ENCODE results near the gene ANKRD11. TPM values are rescaled to one million over a fixed set of nuclear protein-coding genes. Genes with fewer than 3 reads are reported as not detected.
A peak's percentile ranks its signal among the peaks of the same experiment; 100 is the strongest.
"Not testable (repeated sequence)": the region's sequence is repeated elsewhere in the genome, so short reads cannot be mapped to it uniquely, and the experiment has no call there.

The ANKRD11 gene
- total RNA-seq, 1 donor from 2014 or later = 164 TPM

DNA sequence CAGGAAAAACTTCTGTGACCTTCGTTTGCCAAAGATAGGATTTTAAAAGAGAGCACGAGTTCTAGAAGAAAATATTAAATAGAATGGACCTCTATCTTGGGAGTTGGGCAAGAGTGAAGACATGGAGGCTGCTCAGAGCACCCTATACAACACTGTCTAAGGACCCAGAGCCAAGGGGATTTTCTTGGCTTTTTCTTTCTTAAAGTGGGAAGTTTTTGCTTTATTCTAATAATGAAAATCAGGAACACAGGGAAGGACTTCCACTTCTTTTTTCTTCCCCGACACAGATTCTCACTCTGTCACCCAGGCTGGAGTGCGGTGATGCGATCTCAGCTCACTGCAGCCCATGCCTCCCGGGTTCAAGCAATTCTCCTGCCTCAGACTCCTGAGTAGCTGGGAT, 178.7 kb downstream of the ANKRD11 start:
- Mint-ChIP-seq H3K4me1 (peaks cover 24% of the 10 kb centered on the region), H3K4me3 (no peak overlapping the region), H3K36me3 (ENCODE audit: low read depth) (peaks cover 6% of the 10 kb centered on the region), H3K9me3 (no peaks in the 10 kb centered on the region), H3K27me3 (ENCODE audit: low read depth) (no peaks in the 10 kb centered on the region), H3K27ac (ENCODE audit: unreplicated experiment) (no peak overlapping the region)
- TF ChIP-seq, protein P1, sequence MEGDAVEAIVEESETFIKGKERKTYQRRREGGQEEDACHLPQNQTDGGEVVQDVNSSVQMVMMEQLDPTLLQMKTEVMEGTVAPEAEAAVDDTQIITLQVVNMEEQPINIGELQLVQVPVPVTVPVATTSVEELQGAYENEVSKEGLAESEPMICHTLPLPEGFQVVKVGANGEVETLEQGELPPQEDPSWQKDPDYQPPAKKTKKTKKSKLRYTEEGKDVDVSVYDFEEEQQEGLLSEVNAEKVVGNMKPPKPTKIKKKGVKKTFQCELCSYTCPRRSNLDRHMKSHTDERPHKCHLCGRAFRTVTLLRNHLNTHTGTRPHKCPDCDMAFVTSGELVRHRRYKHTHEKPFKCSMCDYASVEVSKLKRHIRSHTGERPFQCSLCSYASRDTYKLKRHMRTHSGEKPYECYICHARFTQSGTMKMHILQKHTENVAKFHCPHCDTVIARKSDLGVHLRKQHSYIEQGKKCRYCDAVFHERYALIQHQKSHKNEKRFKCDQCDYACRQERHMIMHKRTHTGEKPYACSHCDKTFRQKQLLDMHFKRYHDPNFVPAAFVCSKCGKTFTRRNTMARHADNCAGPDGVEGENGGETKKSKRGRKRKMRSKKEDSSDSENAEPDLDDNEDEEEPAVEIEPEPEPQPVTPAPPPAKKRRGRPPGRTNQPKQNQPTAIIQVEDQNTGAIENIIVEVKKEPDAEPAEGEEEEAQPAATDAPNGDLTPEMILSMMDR (conservative IDR thresholded peaks at IDR 0.05) = no peak
- DNase-seq (ENCODE audit: low read depth, low spot score) = no peak

DNA sequence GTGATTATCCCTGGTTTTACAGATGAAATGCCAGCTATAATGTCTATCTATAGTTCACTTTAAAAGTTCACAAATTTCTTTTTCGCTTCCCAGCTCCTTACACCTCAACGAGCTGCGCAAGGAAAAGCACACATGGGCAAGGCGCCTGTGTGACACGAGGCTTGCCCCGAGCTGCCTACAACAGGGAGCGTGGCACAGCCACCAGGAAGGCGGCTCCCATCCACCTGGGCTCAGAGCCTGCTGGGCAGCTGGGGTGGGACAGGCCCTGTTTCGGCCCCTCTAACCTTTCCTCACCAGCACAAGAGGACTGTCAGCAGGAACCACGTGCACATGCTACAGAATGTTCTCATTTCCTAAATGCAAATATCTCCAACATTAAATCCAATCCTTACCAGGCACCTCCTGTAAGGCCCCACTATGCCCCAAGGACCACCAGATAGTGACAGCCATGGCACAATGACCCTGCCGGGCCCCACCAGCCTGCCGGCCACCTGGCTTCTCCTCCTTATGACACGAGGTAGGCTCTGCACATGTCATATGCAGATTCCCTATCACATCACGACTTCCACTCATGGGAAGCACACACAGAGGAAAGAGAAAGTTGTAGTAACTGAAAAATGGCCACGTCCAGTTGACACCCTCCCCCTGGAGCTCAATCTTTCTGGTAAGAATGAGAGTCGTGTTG, 180.8 kb downstream of the ANKRD11 start:
- TF ChIP-seq, protein P1 (conservative IDR thresholded peaks at IDR 0.05) = no peak
- Mint-ChIP-seq H3K27ac (ENCODE audit: unreplicated experiment) (peak overlapping the region; percentile 50), H3K4me3 (no peak overlapping the region)

DNA sequence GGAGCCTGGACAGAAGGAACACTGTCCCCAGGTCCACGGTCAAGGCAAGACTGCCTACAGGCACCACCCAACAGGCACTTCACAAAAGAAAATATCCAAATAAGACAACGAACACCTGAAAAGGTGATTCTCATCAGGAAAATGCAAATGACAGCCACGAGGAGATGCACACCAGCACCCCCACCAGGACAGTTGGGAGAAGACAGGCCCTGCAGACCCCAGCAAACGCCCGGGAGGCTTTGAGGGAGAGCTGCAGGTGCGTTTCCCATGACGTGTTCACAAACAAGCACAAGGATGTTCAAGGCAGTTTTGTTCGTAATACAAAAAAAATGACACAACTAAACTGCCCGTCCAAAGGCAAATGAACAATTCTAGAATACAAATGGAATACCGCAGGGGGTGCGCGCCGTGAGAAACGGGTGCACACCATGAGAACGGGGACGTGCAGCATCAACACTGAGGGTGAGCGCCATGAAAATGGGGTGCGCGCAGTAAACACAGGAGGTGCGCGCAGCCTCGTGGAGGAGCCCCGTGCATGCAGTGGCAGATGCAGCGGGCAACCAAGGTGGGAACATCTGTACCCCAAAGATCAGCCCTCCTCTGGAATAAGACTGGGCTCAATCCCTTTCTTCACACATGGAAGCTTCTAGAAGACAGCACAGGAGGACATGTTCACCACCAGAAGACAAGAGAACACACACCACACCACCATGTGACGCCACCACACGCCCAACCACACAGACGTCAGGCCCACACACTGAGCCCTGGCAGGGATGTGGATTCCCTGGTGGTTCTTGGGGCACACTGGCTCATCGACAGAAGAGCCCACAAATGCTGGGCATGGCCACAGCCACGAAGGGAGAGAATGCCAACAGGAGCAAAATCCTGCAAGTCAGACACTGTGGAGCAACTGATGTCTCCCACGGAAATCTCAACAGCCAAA, 181.7 kb downstream of the ANKRD11 start:
- H3K27ac Mint-ChIP-seq (ENCODE audit: unreplicated experiment) = no peak overlapping the region
- peaks cover 6% of the 10 kb centered on the region for H3K4me1 Mint-ChIP-seq
- no peak overlapping the region for H3K4me3 Mint-ChIP-seq

More for the DNA sequence above, 180.8 kb downstream of the ANKRD11 start:
- no peaks in the 10 kb centered on the region for H3K9me3 Mint-ChIP-seq
- peaks cover 10% of the 10 kb centered on the region for H3K4me1 Mint-ChIP-seq
- peaks cover 6% of the 10 kb centered on the region for H3K36me3 Mint-ChIP-seq (ENCODE audit: low read depth)
- no peaks in the 10 kb centered on the region for H3K27me3 Mint-ChIP-seq (ENCODE audit: low read depth)
- no peak for DNase-seq (ENCODE audit: low read depth, low spot score)

DNA sequence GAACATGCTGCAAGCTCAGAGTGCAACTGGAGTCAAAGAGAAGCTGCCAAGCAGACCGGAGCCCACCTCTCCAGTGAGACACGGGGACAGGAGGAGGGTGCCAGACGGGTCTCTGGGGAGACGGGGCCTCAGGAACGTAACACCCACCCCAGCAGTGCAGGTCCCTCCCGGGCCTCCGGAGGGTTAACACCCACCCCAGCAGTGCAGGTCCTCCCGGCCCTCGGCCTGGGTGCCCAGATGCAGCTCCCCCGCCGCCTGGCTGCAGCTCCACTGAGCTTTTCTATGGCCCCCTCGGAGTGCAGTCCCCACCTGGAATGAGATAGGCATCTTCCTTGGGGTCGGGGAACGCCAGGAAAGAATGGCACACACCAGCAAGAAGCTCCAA, 182.9 kb downstream of the ANKRD11 start:
- H3K4me3 Mint-ChIP-seq = no peak overlapping the region
- peaks cover 10% of the 10 kb centered on the region for H3K4me1 Mint-ChIP-seq
- TF ChIP-seq, protein P1 (conservative IDR thresholded peaks at IDR 0.05) = no peak
- no peak overlapping the region for H3K27ac Mint-ChIP-seq (ENCODE audit: unreplicated experiment)
- no peaks in the 10 kb centered on the region for H3K27me3 Mint-ChIP-seq (ENCODE audit: low read depth)
- H3K36me3 Mint-ChIP-seq (ENCODE audit: low read depth) = peaks cover 17% of the 10 kb centered on the region
- DNase-seq (ENCODE audit: low read depth, low spot score) = no peak
- H3K9me3 Mint-ChIP-seq = no peaks in the 10 kb centered on the region

More for the DNA sequence above, 181.7 kb downstream of the ANKRD11 start:
- no peak for DNase-seq (ENCODE audit: low read depth, low spot score)
- no peaks in the 10 kb centered on the region for H3K9me3 Mint-ChIP-seq
- H3K36me3 Mint-ChIP-seq (ENCODE audit: low read depth) = peaks cover 14% of the 10 kb centered on the region
- TF ChIP-seq, protein P1 (conservative IDR thresholded peaks at IDR 0.05) = peak; percentile 57
- H3K27me3 Mint-ChIP-seq (ENCODE audit: low read depth) = no peaks in the 10 kb centered on the region

DNA sequence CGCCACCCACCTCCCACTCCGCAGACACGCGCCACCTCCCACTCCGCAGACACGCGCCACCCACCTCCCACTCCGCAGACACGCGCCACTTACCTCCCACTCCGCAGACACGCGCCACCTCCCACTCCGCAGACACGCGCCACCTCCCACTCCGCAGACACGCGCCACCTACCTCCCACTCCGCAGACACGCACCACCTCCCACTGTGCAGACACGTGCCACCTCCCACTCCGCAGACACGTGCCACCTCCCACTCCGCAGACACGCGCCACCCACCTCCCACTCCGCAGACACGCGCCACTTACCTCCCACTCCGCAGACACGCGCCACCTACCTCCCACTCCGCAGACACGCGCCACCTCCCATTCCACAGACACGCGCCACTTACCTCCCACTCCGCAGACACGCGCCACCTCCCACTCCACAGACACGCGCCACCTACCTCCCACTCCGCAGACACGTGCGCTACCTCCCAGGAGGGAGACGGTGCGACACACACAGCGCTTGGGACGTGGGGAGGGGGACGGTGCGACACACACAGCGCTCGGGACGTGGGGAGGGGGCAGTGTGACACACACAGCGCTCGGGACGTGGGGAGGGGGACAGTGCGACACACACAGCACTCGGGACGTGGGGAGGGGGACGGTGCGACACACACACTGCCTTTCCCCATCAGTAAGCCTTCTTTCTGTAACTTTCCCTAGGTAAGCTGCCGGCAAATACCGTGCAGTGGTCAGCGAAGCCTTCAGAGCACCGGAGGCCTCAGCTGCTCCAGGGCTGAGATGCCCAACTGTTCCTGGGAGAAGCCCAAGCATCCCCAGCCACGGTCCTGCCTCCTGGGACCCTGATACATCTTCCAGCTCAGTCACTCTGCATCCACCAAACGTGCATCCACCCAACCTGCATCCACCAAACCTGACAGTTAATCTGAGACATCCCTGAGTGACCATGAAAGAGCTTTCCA, 183.6 kb downstream of the ANKRD11 start:
- not testable (repeated sequence) for DNase-seq (ENCODE audit: low read depth, low spot score); H3K27ac Mint-ChIP-seq (ENCODE audit: unreplicated experiment); H3K4me3 Mint-ChIP-seq; H3K9me3 Mint-ChIP-seq; H3K27me3 Mint-ChIP-seq (ENCODE audit: low read depth)
- H3K4me1 Mint-ChIP-seq = peaks cover 15% of the 10 kb centered on the region
- peaks cover 14% of the 10 kb centered on the region for H3K36me3 Mint-ChIP-seq (ENCODE audit: low read depth)
